HAP-1 (cell line): ENCODE data around the gene ZNF862.

ENCODE experiments used
- DNase-seq, 2 experiments: peaks; one replicate each; pipeline ENCODE4 v3.0.0-alpha.2; 2016 to 2020; ENCODE audit warnings: low spot score in 2 of 2
- H3K27me3 ChIP-seq: fragments of 250-450 bp; sonication (Bioruptor Pico); 2 replicates; pipeline ENCODE4 v1.5.1; 2020; ENCODE audit warnings: low read depth, mild to moderate bottlenecking, moderate library complexity
- H3K36me3 ChIP-seq: fragments of 250-450 bp; sonication (Bioruptor Pico); replicated peaks from 2 replicates; pipeline ENCODE4 v1.5.1; 2020; ENCODE audit warnings: mild to moderate bottlenecking
- H3K4me1 ChIP-seq: fragments of 250-450 bp; sonication (Bioruptor Pico); 2 replicates; pipeline ENCODE4 v1.5.1; 2020; ENCODE audit warnings: mild to moderate bottlenecking
- H3K4me3 ChIP-seq: fragments of 250-450 bp; sonication (Bioruptor Pico); 2 replicates; pipeline ENCODE4 v1.5.1; 2020; ENCODE audit warnings: mild to moderate bottlenecking, moderate library complexity
- H3K9me3 ChIP-seq: fragments of 250-450 bp; sonication (Bioruptor Pico); 2 replicates; pipeline ENCODE4 v1.5.1; 2020; ENCODE audit warnings: mild to moderate bottlenecking, moderate library complexity
- in situ Hi-C: fragments of 300-500 bp; cut with MboI; formaldehyde crosslinking; loops from 3 replicates; pipeline ENCODE4 v1.14.3; 2020; ENCODE audit warnings: low sequenced_read_pairs, inconsistent platforms, mixed read lengths

ZNF862 gene

GRCh38 chr7:149838224-149838991 lies at the start of gene ZNF862:
Gene ZNF862 (plus strand): TSS chr7:149838375. CDS start chr7:149838612, 237 bp downstream.
- Histone ChIP-seq H3K4me3 (peak within 1 kb of the TSS; percentile 78), H3K27me3 (peaks cover 4% of the 10 kb centered on the region), H3K4me1 (peaks cover 8% of the 10 kb centered on the region), H3K36me3 (no peaks in the 10 kb centered on the region), H3K9me3 (no peaks in the 10 kb centered on the region)
- DNase-seq, result peak; percentile 96 to 97
- in situ Hi-C loops, result no loop called here

- H3K36me3 ChIP-seq, result no peaks in the 10 kb centered on the region
Observed at GRCh38 chr7:149789101-149789500, 49.1 kb upstream of the ZNF862 start.

GRCh38 chr7:149790146-149790548 lies 48.0 kb upstream of the ZNF862 start:
- no peaks in the 10 kb centered on the region for H3K9me3 ChIP-seq
- in situ Hi-C loops, result no loop called here
- H3K4me3 ChIP-seq, result no peak overlapping the region
- no peaks in the 10 kb centered on the region; the same call in 1 of the 2 replicates for H3K4me1 ChIP-seq
- DNase-seq, result no peak
- peaks cover 6% of the 10 kb centered on the region; the same call in 1 of the 2 replicates for H3K27me3 ChIP-seq
- H3K36me3 ChIP-seq, result no peaks in the 10 kb centered on the region

More at GRCh38 chr7:149789101-149789500, 49.1 kb upstream of the ZNF862 start:
- no peak for DNase-seq
- Histone ChIP-seq H3K27me3 (peaks cover 6% of the 10 kb centered on the region; the same call in 1 of the 2 replicates), H3K4me1 (no peaks in the 10 kb centered on the region; the same call in 1 of the 2 replicates), H3K9me3 (no peaks in the 10 kb centered on the region), H3K4me3 (no peak overlapping the region)
- in situ Hi-C loops, result no loop called here

- no peaks in the 10 kb centered on the region for H3K9me3 ChIP-seq
- no peak for DNase-seq
- in situ Hi-C loops, result no loop called here
- H3K36me3 ChIP-seq, result no peaks in the 10 kb centered on the region
- H3K4me1 ChIP-seq, result no peaks in the 10 kb centered on the region; the same call in 1 of the 2 replicates
- H3K27me3 ChIP-seq, result peaks cover 6% of the 10 kb centered on the region; the same call in 1 of the 2 replicates
- no peak overlapping the region for H3K4me3 ChIP-seq
Observed at GRCh38 chr7:149790754-149791360, 47.3 kb upstream of the ZNF862 start.

- H3K27me3 ChIP-seq, result peaks cover 6% of the 10 kb centered on the region; the same call in 1 of the 2 replicates
Observed at GRCh38 chr7:149791411-149792219, 46.6 kb upstream of the ZNF862 start.

GRCh38 chr7:149792220-149792595 lies 46.0 kb upstream of the ZNF862 start:
- Histone ChIP-seq H3K4me1 (no peaks in the 10 kb centered on the region; the same call in 1 of the 2 replicates), H3K4me3 (no peak overlapping the region)

More at GRCh38 chr7:149791411-149792219, 46.6 kb upstream of the ZNF862 start:
- H3K4me3 ChIP-seq, result no peak overlapping the region
- no peaks in the 10 kb centered on the region for H3K36me3 ChIP-seq
- H3K4me1 ChIP-seq, result no peaks in the 10 kb centered on the region; the same call in 1 of the 2 replicates
- no peaks in the 10 kb centered on the region for H3K9me3 ChIP-seq
- no peak for DNase-seq
- in situ Hi-C loops, result no loop called here

GRCh38 chr7:149793261-149793660 lies 44.9 kb upstream of the ZNF862 start:
- DNase-seq, result no peak
- in situ Hi-C loops, result no loop called here
- H3K27me3 ChIP-seq, result peaks cover 6% of the 10 kb centered on the region; the same call in 1 of the 2 replicates
- no peaks in the 10 kb centered on the region for H3K4me1 ChIP-seq
- H3K36me3 ChIP-seq, result no peaks in the 10 kb centered on the region
- H3K9me3 ChIP-seq, result no peaks in the 10 kb centered on the region
- H3K4me3 ChIP-seq, result no peak overlapping the region

More at GRCh38 chr7:149792220-149792595, 46.0 kb upstream of the ZNF862 start:
- no peak for DNase-seq
- Histone ChIP-seq H3K36me3 (no peaks in the 10 kb centered on the region), H3K27me3 (peaks cover 6% of the 10 kb centered on the region; the same call in 1 of the 2 replicates), H3K9me3 (no peaks in the 10 kb centered on the region)
- in situ Hi-C loops, result no loop called here

- no peaks in the 10 kb centered on the region for H3K4me1 ChIP-seq
- no peaks in the 10 kb centered on the region for H3K9me3 ChIP-seq
- H3K36me3 ChIP-seq, result no peaks in the 10 kb centered on the region
- peaks cover 6% of the 10 kb centered on the region; the same call in 1 of the 2 replicates for H3K27me3 ChIP-seq
- no peak for DNase-seq
- H3K4me3 ChIP-seq, result no peak overlapping the region
- in situ Hi-C loops, result no loop called here
Observed at GRCh38 chr7:149794661-149795060, 43.5 kb upstream of the ZNF862 start.

GRCh38 chr7:149795126-149795525 lies 43.0 kb upstream of the ZNF862 start:
- in situ Hi-C loops, result no loop called here
- Histone ChIP-seq H3K27me3 (peaks cover 6% of the 10 kb centered on the region; the same call in 1 of the 2 replicates), H3K4me1 (no peaks in the 10 kb centered on the region), H3K9me3 (no peaks in the 10 kb centered on the region), H3K36me3 (no peaks in the 10 kb centered on the region), H3K4me3 (no peak overlapping the region)
- no peak for DNase-seq

- peaks cover 6% of the 10 kb centered on the region; the same call in 1 of the 2 replicates for H3K27me3 ChIP-seq
- in situ Hi-C loops, result no loop called here
Observed at GRCh38 chr7:149796287-149796860, 41.8 kb upstream of the ZNF862 start.

GRCh38 chr7:149797771-149798170 lies 40.4 kb upstream of the ZNF862 start:
- H3K4me1 ChIP-seq, result no peaks in the 10 kb centered on the region
- no peaks in the 10 kb centered on the region for H3K36me3 ChIP-seq
- no peak for DNase-seq
- in situ Hi-C loops, result no loop called here
- H3K27me3 ChIP-seq, result peaks cover 6% of the 10 kb centered on the region; the same call in 1 of the 2 replicates
- H3K9me3 ChIP-seq, result no peaks in the 10 kb centered on the region
- H3K4me3 ChIP-seq, result no peak overlapping the region

More at GRCh38 chr7:149796287-149796860, 41.8 kb upstream of the ZNF862 start:
- H3K4me1 ChIP-seq, result no peaks in the 10 kb centered on the region
- H3K9me3 ChIP-seq, result no peaks in the 10 kb centered on the region
- H3K36me3 ChIP-seq, result no peaks in the 10 kb centered on the region
- DNase-seq, result no peak
- H3K4me3 ChIP-seq, result no peak overlapping the region

GRCh38 chr7:149799397-149800168 lies 38.6 kb upstream of the ZNF862 start:
- H3K4me3 ChIP-seq, result no peak overlapping the region
- in situ Hi-C loops, result no loop called here
- no peaks in the 10 kb centered on the region for H3K4me1 ChIP-seq
- no peaks in the 10 kb centered on the region; the same call in 1 of the 2 replicates for H3K27me3 ChIP-seq
- H3K36me3 ChIP-seq, result no peaks in the 10 kb centered on the region
- peak in 1 of 2 experiments; percentile 76 for DNase-seq
- no peaks in the 10 kb centered on the region for H3K9me3 ChIP-seq
